Measurements from ENCODE around the gene OCA2.

OCA2 gene

GRCh38 chr15:28131946-28132345 lies 32.8 kb upstream of the OCA2 start:
- no peak for TF ChIP-seq CTCF (IDR thresholded peaks at IDR 0.05; ENCODE audit: low read depth, low read length, missing control alignments)
- H3K4me3 ChIP-seq (replicated peaks; ENCODE audit: low read depth, low read length), result no peak overlapping the region
- no peak for DNase-seq (ENCODE audit: extremely low read depth, low read depth)

DNA sequence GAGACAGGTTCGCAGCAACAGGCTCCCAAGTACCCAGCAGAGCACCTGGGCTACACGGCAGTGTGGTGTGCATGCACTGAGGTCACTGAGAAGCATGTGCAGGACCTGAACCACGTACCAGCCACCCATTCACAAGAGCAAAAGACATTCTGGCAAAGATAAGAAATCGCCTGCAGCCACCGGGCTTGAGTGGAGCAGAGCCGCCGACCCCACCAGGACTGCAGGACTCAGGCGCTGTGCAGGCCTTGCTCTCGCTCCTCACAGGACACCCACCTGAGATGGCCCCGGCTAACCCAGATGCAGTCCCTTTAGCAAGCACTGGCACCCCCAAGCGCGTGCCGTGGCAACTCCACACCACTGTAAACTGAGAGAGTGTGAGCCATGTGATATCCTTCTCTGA lies 32.3 kb upstream of the OCA2 start:
- no peak overlapping the region for H3K4me3 ChIP-seq (replicated peaks; ENCODE audit: low read depth, low read length)
- no peak for DNase-seq (ENCODE audit: extremely low read depth, low read depth)
- TF ChIP-seq CTCF (IDR thresholded peaks at IDR 0.05; ENCODE audit: low read depth, low read length, missing control alignments), result no peak

- no peak for TF ChIP-seq CTCF (IDR thresholded peaks at IDR 0.05; ENCODE audit: low read depth, low read length, missing control alignments)
- DNase-seq (ENCODE audit: extremely low read depth, low read depth), result no peak
- no peak overlapping the region for H3K4me3 ChIP-seq (replicated peaks; ENCODE audit: low read depth, low read length)
Measured at GRCh38 chr15:28130651-28131050, 31.5 kb upstream of the OCA2 start.

GRCh38 chr15:28129231-28129848 lies 30.2 kb upstream of the OCA2 start:
- no peak for DNase-seq (ENCODE audit: extremely low read depth, low read depth)
- TF ChIP-seq CTCF (IDR thresholded peaks at IDR 0.05; ENCODE audit: low read depth, low read length, missing control alignments), result no peak
- H3K4me3 ChIP-seq (replicated peaks; ENCODE audit: low read depth, low read length), result no peak overlapping the region

DNA sequence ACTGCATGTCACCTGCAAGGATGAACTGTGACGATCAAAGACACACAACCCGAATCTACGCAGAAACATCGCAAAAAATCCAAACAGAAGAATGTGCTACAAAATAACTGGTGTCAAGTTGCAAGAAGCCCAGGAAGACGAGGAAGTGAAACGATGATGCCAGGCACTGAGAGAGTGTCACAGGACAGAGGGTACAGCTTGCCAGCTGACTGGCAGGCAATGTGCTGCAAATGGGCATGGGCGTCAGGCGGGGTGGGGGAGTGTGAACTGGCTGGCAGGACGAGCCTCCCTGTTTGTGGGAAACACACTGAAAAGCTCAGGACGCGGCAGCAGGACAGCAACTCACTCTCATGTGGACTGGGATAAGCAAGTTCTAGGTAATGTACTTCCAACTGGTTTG lies 28.9 kb upstream of the OCA2 start:
- H3K4me3 ChIP-seq (replicated peaks; ENCODE audit: low read depth, low read length), result no peak overlapping the region
- no peak for DNase-seq (ENCODE audit: extremely low read depth, low read depth)
- TF ChIP-seq CTCF (IDR thresholded peaks at IDR 0.05; ENCODE audit: low read depth, low read length, missing control alignments), result no peak

- TF ChIP-seq CTCF (IDR thresholded peaks at IDR 0.05; ENCODE audit: low read depth, low read length, missing control alignments), result no peak
- H3K4me3 ChIP-seq (replicated peaks; ENCODE audit: low read depth, low read length), result no peak overlapping the region
- no peak for DNase-seq (ENCODE audit: extremely low read depth, low read depth)
Measured at GRCh38 chr15:28127036-28127435, 27.9 kb upstream of the OCA2 start.

Measured in HFF-Myc (cell line).